GM19452 (cell line): ENCODE measurements around the gene OPA3.
"Not testable (repeated sequence)": the region's sequence is repeated elsewhere in the genome, so short reads cannot be mapped to it uniquely, and the experiment has no call there.

Experiments used
- ATAC-seq: cut with Tn5 transposase; IDR thresholded peaks from one replicate; pipeline ENCODE4 v1.9.1; 2021; ENCODE audit not compliant: unreplicated experiment

The OPA3 gene

DNA sequence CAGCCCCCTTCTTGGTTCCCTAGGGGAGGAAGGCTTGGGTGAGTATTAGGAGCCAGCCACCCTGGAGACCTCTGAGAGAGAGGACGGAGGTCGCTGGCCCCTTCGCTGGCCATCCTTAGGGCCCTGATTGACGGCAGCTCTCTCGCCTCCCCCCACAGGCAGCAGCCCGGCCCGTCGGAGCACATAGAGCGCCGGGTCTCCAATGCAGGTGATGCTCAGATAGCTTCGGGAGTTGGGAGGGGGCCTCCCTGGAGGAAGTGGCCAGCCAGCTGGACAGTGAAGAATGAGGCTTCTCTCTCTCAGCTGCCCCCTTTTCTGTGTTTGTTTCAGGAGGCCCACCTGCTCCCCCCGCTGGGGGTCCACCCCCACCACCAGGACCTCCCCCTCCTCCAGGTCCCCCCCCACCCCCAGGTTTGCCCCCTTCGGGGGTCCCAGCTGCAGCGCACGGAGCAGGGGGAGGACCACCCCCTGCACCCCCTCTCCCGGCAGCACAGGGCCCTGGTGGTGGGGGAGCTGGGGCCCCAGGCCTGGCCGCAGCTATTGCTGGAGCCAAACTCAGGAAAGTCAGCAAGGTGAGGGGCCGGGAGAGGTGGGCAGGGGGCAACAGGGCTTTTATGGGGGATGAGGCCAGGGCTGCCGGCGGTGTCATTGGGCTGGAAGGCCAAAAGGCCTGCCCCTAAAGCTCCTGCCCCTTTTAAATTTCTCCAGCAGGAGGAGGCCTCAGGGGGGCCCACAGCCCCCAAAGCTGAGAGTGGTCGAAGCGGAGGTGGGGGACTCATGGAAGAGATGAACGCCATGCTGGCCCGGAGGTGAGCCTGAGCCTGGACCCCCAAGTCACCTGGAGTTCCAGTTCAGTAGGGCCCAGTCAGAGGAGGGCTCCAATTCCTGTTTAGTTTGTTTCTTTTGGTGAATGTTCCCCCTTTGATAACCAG lies 62.3 kb downstream of the OPA3 start:
- ATAC-seq, result no peak

DNA sequence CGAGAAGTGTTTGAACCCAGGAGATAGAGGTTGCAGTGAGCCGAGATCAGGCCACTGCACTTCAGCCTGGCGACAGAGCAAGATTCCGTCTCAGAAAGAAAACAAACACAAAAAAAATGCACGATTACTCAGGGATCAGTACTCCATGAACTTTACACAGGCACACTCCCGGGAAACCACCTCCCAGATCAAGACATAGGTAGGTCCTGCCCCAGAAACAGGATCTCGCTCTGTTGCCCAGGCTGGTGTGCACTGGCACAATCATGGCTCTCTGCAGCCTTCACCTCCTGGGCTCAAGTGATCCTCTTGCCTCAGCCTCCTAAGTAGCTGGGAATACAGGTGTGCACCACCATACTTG lies 66.2 kb downstream of the OPA3 start:
- ATAC-seq, result no peak

DNA sequence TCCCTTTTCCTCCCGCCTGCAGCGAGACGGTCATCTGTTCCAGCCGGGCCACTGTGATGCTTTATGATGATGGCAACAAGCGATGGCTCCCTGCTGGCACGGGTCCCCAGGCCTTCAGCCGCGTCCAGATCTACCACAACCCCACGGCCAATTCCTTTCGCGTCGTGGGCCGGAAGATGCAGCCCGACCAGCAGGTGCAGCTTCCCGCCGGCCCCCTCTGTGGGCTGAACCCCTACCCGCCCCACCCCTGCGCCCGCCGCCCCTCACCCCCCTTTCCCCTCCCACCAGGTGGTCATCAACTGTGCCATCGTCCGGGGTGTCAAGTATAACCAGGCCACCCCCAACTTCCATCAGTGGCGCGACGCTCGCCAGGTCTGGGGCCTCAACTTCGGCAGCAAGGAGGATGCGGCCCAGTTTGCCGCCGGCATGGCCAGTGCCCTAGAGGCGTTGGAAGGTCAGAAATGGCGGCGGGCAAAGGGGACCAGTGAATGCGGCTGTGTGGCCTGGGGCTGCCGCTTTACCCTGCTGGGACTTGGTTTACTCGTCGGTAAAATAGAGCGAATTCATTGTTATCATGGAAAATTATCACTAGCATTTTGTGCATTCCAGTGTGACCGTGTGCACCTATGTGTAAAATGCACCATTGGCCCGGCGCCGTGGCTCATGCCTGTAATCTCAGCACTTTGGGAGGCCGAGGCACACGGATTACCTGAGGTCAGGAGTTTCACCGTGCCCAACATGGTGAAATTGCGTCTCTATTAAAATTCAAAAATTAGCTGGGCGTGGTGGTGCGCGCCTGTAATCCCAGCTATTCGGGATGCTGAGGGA lies 66.7 kb downstream of the OPA3 start:
- ATAC-seq, result no peak

DNA sequence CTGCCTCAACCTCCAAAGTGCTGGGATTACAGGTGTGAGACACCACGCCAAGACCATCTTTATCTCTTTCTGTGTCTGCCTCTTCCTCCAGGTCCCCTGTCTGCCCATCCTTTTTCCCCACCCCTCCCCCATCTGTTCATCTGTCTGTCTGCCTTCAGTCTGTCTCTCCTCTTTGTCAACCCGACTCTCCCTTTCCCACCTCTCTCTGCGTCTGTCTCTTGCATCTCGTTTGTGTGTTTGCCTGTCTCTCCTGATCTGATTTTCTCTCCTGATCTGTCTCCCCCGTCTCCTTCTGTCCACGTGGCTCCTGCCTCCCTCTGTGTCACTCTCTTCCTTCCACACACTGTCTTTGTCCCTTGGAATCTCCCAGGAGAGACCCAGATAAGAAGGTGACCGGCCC lies 67.4 kb downstream of the OPA3 start:
- ATAC-seq, result no peak

DNA sequence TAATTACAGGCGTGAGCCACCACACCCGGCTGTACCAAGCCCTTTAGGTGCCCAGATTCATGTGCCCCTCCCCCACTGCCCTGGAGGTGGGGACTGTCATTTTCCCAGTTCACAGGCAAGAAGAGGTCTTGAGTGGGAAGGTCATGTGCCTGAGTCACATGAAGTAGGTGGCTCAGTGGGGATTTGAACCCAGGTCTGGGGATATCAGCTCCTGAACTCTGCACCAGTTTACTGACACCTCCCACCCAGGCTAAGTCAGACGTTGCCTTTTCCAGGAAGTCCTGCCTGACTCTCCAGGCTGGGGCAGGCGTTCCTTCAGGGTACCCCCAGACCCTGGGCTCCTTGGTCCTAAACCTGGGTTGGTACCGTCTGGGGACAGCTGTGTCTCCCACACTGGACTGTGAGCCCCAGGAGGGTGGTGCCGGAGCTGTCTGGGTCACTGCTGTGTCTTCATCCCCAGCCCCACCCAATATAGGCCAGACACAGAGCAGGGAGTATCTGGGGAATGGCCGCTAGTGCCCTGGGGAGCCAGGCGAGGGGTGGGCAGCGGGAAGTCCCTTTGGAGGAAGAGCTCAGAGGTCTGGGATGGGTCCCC lies 68.7 kb downstream of the OPA3 start:
- no peak for ATAC-seq

DNA sequence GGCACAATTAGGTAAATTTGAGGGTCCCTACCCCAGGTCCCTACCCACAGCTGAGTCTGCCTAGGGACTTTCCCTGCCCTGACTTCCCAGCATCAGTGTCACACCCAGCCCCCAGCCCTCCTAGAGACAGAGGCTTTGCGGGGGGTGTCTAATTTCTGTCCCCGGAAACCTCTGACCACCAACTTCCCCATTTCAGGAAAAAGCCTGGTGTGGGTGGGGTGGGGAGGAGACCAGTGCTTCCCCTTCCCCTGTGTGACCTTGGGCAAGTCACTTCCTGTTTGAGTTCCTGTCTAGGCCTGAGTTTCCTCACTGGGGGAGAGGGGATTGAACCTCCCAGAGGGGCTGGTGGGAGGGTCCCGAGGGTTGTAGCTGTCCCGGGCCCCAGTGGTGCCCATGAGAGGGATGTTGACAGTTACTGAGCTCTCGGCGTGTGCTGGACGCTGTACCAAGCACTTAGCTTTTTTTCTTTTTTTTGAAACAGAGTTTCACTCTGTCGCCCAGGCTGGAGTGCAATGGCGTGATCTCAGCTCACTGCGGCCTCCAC lies 69.4 kb downstream of the OPA3 start:
- ATAC-seq, result no peak

DNA sequence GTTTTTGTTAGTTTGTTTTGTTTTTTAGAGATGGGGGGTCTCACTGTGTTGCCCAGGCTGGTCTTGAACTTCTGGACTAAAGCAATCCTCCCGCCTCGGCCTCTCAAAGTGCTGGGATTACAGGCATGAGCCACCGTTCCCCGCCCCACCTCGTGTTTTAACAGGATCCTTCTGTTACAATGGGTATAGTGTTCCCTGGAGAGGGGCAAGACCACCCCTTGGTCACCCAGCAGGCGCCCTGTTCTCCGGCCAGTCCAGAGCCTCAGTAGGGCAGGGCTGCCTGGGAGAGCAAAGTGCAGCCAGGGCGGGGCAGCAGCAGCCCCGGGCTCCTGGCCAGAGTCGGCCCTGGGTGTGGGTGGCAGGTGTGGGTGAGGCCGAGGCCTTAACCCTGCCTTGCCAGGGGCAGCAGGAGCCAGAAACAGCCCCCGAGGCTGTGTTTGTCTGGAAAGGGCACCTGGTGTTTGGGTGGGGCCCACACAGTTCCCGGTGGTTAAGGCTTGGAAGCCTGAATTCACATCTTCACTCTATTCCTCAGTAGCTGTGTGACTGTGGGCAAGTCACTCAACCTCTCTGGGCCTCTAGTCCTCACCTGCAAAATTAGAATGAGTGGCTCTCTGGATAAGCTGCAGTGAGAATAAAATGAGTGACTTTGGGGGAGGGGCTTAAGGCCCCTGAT lies 70.1 kb downstream of the OPA3 start:
- no peak for ATAC-seq

DNA sequence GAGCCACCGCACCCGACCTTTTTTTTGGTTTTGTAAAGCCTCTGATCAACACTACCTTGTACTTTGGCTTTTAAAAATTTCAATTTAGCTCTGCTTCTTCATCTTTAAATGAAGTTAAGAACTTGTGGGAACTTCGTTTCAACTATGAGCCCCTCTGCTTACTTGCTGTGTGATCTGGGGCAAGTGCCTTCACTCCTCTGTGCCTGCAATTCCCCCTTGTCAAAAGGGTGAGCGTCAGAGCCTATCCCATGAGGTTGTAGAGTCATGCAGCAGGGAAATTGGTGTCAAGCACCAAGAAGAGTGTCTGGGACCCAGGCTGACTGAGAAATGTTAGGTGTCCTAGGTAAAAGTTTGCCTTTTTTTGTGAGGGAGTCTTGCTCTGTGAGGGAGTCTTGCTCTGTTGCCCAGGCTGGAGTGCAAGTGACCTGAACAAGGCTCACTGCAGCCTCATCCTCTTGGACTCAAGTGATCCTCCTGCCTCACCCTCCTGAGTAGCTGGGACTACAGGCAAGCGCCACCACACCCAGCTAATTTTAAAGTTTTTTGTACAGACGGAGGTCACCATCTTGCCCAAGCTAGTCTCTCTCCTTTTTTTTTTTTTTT lies 71.6 kb downstream of the OPA3 start:
- no peak for ATAC-seq

DNA sequence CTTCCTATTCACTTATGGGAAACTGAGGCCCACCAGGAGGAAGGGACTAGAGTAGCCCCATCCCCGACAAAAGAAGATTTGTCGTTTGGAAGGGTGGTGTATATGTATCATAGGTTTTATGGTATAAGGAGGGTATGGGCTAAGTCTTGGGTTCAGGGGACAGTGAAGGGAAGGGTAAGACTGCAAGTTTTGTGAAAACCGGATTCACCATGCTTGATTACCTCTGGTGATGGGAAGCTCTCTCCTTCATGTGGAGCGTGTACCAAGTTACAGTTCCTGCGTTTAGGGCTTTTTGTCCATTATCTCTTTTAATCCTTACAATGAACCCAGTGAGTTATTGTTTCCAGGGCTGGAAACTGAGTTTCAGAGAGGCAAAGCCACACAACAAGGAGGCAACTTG lies 73.5 kb downstream of the OPA3 start:
- ATAC-seq, result no peak

DNA sequence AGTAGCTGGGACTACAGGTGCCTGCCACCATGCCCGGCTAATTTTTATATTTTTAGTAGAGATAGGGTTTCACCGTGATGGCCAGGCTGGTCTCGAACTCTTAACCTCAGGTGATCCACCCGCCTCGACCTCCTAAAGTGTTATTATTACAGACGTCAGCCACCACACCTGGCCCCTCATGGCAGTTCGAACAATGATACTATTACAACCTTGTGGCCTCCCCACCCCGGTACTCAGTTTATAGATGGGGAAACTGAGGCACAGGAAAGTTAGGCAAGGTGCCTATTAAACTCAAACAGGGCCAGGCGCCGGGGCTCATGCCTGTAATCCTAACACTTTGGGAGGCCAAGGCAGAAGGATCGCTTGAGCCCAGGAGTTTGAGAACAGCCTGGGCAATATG lies 74.2 kb downstream of the OPA3 start:
- not testable (repeated sequence) for ATAC-seq

DNA sequence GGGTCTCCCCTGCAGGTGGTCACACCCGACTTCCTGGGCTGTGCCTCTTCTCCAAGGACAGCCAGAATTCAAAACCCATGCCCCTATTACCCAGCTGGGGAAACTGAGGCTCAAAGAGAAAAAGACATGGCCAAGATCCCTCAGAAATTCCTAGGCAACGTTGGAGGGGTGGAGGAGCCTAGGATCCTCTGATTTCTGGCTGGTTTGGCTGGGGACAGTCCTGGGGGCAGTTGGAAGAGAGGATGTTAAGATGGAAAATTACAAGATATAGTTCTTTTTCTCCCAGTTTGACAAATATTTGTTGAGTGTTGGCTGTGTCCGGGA lies 74.9 kb downstream of the OPA3 start:
- no peak for ATAC-seq

DNA sequence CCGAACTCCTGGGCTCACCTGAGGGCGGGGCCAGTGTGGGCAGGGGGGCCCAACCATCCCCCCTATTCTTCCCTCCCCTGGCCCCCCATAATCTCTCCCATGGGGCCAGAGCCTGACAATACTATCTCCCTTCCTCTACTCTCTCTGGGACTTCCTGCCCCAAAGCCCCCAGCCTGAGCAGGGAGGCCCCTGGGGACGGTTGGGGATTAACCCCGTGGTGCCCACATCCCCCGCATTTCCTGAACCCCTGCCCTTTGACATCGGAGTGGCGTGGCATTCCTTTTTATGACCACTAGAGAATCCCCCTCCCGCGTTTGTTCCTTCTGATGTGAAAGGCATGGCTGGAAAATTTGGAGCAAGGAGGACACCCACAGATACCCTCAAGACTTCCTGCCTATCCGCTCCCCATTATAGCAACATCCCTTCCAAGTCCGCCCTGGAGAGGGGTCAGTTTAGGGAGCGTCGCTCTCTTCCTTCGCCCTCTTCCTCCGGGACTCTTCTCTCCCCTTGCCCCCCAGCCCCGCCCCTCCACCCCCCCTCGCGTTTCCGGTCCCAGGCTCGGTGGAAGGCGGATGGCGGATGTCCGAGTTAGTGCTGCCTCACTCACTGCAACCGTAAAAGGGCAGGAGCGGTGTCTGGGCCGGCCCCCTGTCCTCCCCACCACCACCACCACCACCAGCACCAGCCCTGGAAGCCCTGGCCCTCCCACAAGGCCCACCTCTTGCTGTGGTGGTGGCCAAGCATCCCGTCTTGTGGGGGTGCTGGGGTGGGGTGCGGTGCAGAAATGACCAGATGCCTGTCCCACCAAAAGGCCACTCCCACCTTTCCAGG lies 75.5 kb downstream of the OPA3 start:
- ATAC-seq, result no peak

DNA sequence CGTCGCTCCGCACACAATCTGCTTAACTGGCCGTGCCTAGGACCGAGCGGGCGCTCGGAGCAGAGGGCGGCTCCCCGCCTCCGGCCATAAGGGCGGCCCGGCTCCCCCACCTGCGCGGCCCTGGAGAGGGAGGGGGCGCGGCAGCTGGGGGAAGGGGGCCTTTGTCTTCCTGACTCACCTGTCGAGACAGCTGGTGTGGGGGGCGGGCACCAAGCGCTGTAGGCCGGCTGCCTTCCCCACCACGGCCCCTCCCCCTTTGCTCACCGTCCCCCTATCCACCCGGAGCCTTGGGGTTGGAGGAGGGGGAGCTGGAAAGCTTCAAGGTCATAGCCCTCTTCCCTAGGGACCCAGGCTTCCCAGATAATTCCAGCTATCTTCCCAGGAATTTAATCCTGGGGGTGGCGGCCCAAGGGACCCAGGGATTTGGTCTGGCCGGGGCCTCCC lies 76.2 kb downstream of the OPA3 start:
- ATAC-seq, result no peak

DNA sequence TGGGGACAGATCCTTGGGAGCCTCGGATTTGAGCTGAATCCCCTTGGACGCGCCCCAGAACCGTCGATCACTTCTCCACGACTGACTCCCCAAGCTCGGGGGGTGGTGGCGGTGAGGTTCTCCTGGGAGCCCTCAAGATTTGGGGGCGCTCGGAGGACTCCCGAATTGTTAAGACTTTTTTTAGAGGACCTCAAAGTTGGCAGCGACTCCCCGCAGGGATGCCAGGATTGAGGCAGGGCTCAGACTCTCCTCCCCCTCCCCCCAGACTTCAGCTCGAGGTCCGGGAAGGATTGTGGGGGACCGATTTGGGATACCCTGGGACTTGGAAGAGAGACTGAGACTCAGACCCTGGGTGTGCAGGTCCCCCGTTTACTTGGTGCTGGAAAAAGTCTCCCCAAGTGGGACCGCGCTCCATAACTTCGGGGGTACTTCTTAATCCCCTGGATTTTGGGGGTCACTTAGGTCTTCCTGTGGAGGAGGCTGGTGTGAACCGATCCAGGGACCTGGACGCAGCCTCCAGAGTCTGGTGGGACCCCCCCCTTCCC lies 76.7 kb downstream of the OPA3 start:
- no peak for ATAC-seq

DNA sequence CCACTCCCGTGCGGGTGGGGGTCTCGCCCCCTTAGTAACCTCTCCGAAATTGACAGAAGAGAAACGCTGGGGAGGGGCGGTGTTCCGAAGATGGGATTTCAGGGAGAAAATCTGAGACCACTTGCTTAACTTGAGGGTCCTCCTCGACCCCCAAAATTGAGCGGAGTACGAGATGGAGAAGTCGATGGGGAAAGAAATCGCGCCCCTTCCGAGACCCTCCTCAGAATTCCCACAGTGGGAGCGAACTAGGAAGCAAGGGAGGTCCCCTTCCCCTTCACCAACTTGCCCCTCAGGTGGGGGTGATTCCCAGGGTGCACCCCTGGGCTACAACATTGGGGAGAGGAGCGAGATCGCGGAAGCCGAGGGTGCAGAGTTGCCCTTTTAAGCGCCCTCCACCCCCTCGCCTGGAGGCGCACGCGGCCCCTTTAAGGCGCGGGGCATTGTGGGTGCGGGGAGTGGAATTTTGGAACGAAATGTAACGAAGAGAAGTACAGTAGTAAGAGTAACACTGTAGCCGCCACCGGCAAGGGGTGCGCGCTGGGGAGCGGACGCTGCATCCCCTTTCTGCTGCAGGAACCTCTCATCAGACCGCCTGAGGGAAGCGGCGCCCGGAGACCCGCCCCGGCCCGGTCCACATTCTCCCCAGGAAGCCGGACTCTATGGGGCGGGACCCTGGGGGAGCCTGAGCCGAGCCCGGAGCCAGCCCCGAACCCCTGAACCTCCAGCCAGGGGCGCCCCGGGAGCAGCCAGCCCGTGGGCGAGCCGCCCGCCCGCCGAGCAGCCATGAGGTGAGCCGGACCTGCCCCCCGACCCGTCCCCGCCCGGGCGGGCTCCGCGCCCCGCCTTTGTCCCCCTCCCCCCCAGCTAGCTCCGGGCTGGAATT lies 77.4 kb downstream of the OPA3 start, which contains the start of gene VASP:
VASP (plus strand) TSS at position 491 of the 883 bp plus-strand sequence; CDS start at position 784, 293 bp downstream.
- ATAC-seq, result peak; percentile 50

DNA sequence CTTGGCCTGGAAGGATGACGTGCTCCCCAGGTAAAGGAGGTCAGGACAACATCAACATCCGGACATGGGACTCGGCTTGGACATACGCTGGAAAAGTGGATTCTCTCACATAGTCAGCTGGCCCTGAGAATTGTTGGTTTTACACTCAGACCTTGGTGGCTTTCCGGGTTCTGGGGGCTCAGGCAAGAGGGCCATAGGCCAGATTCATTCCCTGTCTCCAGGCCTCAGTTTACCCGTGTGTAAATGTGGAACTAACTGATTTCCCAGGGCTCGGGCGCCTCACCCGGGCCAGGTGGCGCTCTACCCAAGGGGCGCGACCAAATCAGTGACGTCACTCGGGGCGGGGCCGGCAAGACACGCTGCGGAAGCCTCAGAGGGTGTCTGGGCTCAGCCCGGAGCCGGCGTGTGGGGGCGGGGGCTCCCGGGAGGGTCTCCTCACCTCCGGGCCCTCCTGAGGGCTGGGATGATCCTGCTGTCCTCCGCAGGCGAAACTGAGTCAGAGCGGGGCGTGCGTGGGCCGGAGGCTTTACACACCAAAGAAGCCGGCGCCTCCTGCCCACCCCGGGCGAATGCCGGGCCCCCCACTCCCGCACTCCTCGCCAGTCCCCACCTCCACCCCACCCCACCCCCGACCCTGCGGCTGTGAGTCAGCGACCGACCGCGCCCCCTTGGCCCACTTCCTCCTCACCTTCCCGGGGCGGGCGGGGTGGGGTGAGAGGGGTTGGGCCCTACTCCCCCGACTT lies 78.2 kb downstream of the OPA3 start:
- peak; percentile 40 for ATAC-seq

DNA sequence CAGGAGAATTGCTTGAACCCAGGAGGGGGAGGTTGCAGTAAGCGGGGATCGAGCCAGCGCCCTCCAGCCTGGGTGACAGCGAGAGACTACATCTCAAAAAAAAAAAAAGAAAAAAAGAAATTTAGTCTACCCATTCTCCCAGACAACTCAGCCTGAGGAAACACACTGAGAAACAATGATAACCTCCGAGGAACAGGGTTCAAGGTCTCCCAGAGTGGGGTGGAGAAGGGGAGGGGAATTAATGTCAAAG lies 78.7 kb downstream of the OPA3 start:
- ATAC-seq, result no peak
